NK-92 treated with Interleukin-12 subunit alpha and Interleukin-12 subunit beta, amount 100 ng/mL, for 24 hours (cell line): Measurements from ENCODE around the gene GPR55.

ENCODE experiments used
- DNase-seq: peaks from one replicate; lab custom pipeline; 2025; lab: John Stamatoyannopoulos, UW

GPR55 gene

GRCh38 chr2:230866756-230867523 is 58.1 kb downstream of the GPR55 start:
- DNase-seq, result no peak

GRCh38 chr2:230865766-230866755 is 59.0 kb downstream of the GPR55 start:
- no peak for DNase-seq

- no peak for DNase-seq
Observed at GRCh38 chr2:230865307-230865765, 59.7 kb downstream of the GPR55 start.

- DNase-seq, result no peak
Observed at GRCh38 chr2:230864605-230865306, 60.3 kb downstream of the GPR55 start, which contains the start of gene ITM2C. Gene ITM2C, plus strand, starts transcription at chr2:230864942. Its CDS starts 84 bp downstream, at chr2:230865026.

DNA sequence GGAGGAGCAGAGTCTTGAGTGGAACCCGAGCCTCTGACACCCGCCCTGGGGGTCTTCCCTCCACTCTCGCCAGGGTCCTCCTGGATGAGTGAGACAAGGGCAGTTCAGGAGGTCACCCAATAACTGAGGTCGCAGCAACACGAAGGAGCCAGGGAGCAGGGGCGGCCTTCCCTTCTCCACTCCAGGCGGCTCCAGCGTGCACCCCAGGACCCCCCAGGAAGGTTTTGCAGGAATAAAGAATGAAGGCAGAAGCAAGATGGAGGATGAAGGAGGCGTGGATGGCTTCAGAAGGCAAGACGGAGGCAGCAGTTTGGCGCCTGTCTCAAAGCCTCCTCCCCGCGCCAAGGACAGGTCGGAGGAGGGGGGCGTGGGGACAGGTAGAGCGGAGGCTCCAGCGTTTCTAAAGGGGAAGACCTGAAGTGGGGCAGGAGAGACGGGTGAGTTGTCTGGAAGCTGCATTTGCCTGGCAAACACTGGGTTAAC is 60.9 kb downstream of the GPR55 start:
- DNase-seq, result no peak

- no peak for DNase-seq
Observed at GRCh38 chr2:230863442-230864121, 61.5 kb downstream of the GPR55 start.

DNA sequence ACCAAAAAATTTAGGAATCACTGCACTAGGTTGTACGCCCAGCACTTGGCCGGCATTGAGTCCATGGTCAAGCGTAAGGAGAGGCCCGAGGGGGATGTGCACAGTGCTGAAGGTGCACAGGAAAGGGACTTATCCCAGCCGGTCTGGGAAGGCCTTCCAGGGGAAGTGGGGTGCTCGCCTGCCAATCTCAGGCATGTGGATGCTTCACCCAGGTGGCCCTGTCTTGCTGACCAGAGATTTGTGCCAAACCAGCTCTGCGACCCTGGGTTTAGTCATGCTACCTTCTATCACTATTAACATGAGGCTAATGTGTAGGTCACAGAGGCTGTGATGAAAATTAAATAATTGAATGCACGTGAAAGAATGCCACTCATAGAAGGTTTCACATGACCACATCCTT is 62.0 kb downstream of the GPR55 start:
- DNase-seq, result no peak

DNA sequence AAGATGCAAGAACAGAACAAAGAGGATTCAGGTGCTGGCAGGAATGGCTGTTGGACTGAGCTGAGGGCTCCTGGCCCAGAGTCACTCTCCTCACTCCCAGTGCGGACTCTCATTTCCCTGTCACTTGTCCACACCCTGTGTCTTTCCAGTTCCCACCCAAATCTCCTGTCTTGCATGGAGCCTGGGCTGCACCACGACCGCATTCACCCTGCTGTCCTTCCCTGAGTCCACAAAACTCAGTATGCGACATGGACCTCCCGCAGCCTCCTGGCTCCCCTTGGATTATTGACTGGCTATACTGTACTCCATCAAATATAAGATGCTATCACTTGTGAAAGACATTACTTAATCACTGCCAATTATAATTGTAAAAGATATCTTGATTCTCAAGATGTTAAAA is 62.8 kb downstream of the GPR55 start:
- DNase-seq, result no peak

DNA sequence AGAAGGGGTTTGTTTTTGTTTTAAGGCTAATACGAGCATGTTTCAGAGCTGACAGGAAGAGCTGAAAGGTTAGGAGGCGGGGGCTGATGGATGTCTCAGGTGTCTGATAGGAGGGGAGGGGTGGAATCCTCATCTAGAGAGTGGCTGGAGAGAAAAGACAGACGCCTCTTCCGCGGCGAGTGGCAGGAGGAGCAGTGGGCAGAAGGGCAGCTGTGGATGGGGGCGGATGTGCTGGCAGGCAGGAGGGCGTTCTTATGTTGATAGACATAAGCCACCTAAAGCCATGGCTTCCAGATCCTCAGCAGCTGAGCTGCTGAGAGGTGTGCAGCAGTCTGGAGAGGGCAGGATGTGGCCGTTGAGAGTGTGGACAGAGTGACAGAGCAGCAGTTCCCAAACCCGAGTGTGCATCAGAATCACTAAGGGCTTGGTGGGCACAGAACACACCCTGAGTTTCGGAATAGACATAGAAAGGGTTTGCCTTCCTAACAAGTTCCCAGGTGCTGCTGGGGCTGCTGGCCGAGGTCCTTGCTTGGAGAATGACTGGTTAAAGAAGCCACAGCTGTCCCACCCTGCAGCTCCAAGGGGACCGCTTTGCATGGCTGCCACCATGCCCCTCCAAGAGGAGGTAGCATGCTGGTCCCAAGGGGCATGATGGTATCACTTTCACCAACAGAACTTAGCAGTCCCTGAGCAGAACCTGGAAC is 63.3 kb downstream of the GPR55 start:
- no peak for DNase-seq
